GM19238 (cell line): Measurements from ENCODE around the gene EML3.
"Not testable (repeated sequence)": the region's sequence is repeated elsewhere in the genome, so short reads cannot be mapped to it uniquely, and the experiment has no call there.

Source experiments
- DNase-seq: peaks from one replicate; pipeline ENCODE4 v3.0.0; 2011; ENCODE audit warnings: low spot score; ENCODE audit not compliant: insufficient read length

Gene EML3

GRCh38 chr11:62621567-62622470 is 9.2 kb upstream of the EML3 start, which contains the start of gene B3GAT3:
B3GAT3 (minus strand) TSS chr11:62621986; CDS start chr11:62621947, 39 bp downstream.
- DNase-seq, result peak; percentile 99

- no peak for DNase-seq
Observed at GRCh38 chr11:62621027-62621566, 8.5 kb upstream of the EML3 start.

- DNase-seq, result not testable (repeated sequence)
Observed at GRCh38 chr11:62616957-62617356, 4.4 kb upstream of the EML3 start.

- no peak for DNase-seq
Observed at GRCh38 chr11:62615521-62615920, 2.9 kb upstream of the EML3 start.

GRCh38 chr11:62614275-62614674 is 1.7 kb upstream of the EML3 start:
- DNase-seq, result no peak

GRCh38 chr11:62613291-62613778 is 760 bp upstream of the EML3 start:
- DNase-seq, result no peak

GRCh38 chr11:62611705-62612365 is 740 bp downstream of the EML3 start:
- DNase-seq, result peak; percentile 63

GRCh38 chr11:62610814-62611704 is 1.5 kb downstream of the EML3 start:
- no peak for DNase-seq

GRCh38 chr11:62610403-62610802 is 2.2 kb downstream of the EML3 start:
- DNase-seq, result no peak

GRCh38 chr11:62608776-62609175 is 3.8 kb downstream of the EML3 start:
- no peak for DNase-seq

GRCh38 chr11:62607714-62608113 is 4.9 kb downstream of the EML3 start:
- DNase-seq, result no peak

- no peak for DNase-seq
Observed at GRCh38 chr11:62605902-62606301, 6.7 kb downstream of the EML3 start.

- no peak for DNase-seq
Observed at GRCh38 chr11:62605467-62605866, 7.1 kb downstream of the EML3 start.

GRCh38 chr11:62604460-62605120 is 8.0 kb downstream of the EML3 start:
- no peak for DNase-seq

GRCh38 chr11:62603776-62604299 is 8.7 kb downstream of the EML3 start:
- no peak for DNase-seq

- no peak for DNase-seq
Observed at GRCh38 chr11:62603072-62603408, 9.5 kb downstream of the EML3 start.

GRCh38 chr11:62602141-62603071 is 10.2 kb downstream of the EML3 start:
- no peak for DNase-seq

GRCh38 chr11:62601372-62602140 is 11.0 kb downstream of the EML3 start, which contains the start of gene MTA2:
MTA2 (minus strand) TSS chr11:62601865; CDS start chr11:62601450, 415 bp downstream.
- DNase-seq, result peak; percentile 96

- DNase-seq, result no peak
Observed at GRCh38 chr11:62601122-62601371, 11.5 kb downstream of the EML3 start.
